ENCODE measurements around the gene MAST2. TPM values are rescaled to one million over a fixed set of nuclear protein-coding genes. Genes with fewer than 3 reads are reported as not detected.

MAST2 gene
- total and polyA plus RNA-seq, 2 of the 13 experiments (the other 11 are each of a cell fraction or from before 2014, with no cell fraction given) = 15.3 to 23.0 TPM

DNA sequence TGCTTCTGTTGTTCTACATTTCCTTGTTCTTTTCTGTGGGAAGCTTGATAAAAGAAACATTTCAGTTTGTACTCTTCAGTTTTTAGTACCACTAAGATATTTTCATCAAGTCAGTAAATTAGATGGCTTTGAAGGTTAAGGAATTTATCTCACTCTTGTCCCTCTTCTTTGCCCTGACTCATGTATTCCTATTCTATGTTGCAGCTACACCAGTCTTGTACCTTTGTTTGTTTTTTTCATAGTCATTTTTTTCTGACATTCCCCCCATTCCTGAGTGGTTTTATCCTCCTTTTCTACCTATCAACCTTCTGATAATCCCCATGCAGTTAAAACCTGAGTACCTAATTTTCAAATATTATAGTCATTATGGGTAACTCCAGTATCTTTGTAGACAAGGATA is 65.4 kb downstream of the MAST2 start:
- Histone ChIP-seq H3K27ac (ENCODE audit: extremely low read length, insufficient read depth, low read length) (peak overlapping the region; percentile 81), H3K36me3 (replicated peaks in 1 of 2; ENCODE audit: control insufficient read depth in 1 of 2, insufficient read depth in 2 of 2, low read length in 2 of 2) (no peaks in the 10 kb centered on the region; a peak in 1 of 5 replicates), H3K79me2 (ENCODE audit: insufficient read depth, low read length) (peaks cover 50% of the 10 kb centered on the region), H3K4me3 (replicated peaks in 1 of 3; ENCODE audit: insufficient read depth in 1 of 3, low read depth in 2 of 3, low read length in 3 of 3) (no peak overlapping the region), H3K4me1 (ENCODE audit: insufficient read depth, low read length) (peaks cover 90% of the 10 kb centered on the region), H3K4me2 (ENCODE audit: low read depth, low read length) (no peak overlapping the region; the same call in 1 of the 2 replicates), H3K9ac (ENCODE audit: insufficient read depth, low read depth, low read length) (no peak overlapping the region), H2AFZ (ENCODE audit: low read length) (no peak overlapping the region), H4K20me1 (ENCODE audit: insufficient read depth, low read length) (no peaks in the 10 kb centered on the region), H3K9me3 (ENCODE audit: low read length) (no peaks in the 10 kb centered on the region), H3K27me3 (ENCODE audit: control insufficient read depth in 1 of 2, insufficient read depth in 2 of 2, low read length in 2 of 2) (no peaks in the 10 kb centered on the region)
- peak; percentile 38 for DNase-seq (ENCODE audit: low spot score)
- intact Hi-C loops (cut with micrococcal nuclease; ENCODE audit: unreplicated experiment) (no loop called here), in situ Hi-C loops (cut with HindIII; ENCODE audit: extremely low pct_ligation_motif_present, low pct_unique_long_range_greater_than_20kb) (no loop called here)
- no peak for ATAC-seq
- CTCF ChIA-PET (ENCODE audit: low intra/inter-chr PET ratio, low total read pairs) = no interaction called here
- POLR2A ChIA-PET = interaction anchor here (1.3 kb wide), 1 partner anchor 66 kb away, joined by 3 read pairs; no protein-coding TSS in a partner anchor
- no TSS peak for BruUV-seq (replicated peaks)
- peak; percentile 90 for TF ChIP-seq ZNF12 (CRISPR knock-in tag; IDR thresholded peaks at IDR 0.05)
- TF ChIP-seq, protein P1, sequence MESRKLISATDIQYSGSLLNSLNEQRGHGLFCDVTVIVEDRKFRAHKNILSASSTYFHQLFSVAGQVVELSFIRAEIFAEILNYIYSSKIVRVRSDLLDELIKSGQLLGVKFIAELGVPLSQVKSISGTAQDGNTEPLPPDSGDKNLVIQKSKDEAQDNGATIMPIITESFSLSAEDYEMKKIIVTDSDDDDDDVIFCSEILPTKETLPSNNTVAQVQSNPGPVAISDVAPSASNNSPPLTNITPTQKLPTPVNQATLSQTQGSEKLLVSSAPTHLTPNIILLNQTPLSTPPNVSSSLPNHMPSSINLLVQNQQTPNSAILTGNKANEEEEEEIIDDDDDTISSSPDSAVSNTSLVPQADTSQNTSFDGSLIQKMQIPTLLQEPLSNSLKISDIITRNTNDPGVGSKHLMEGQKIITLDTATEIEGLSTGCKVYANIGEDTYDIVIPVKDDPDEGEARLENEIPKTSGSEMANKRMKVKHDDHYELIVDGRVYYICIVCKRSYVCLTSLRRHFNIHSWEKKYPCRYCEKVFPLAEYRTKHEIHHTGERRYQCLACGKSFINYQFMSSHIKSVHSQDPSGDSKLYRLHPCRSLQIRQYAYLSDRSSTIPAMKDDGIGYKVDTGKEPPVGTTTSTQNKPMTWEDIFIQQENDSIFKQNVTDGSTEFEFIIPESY (CRISPR knock-in tag; IDR thresholded peaks at IDR 0.05) = no peak
- no peak for FAIRE-seq

DNA sequence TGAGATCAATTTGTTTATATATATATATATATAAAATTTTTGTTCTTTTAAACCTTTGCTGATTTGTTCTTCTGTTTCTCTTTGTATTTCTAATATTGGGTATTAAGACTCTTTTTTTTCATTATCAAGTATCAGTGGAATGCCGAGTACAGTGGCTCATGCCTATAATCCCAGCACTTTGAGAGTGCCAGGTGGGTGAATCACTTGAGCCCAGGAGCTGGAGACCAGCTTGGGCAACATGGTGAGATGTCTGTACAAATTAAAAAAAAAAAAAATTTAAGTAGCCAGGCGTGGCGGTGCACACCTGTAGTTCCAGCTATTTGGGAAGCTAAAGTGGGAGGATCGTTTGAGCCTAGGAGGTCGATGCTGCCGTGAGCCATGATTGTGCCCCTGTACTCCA is 67.1 kb downstream of the MAST2 start:
- POLR2A ChIA-PET = interaction anchor here (2.1 to 2.6 kb wide), 2 partner anchors 184 to 286 kb away, joined by 5 to 10 read pairs; partner anchors contain the start of gene GPBP1L1
- DNase-seq (ENCODE audit: low spot score) (no peak), ATAC-seq (no peak), FAIRE-seq (no peak)
- no peaks in the 10 kb centered on the region for H3K9me3 ChIP-seq (ENCODE audit: low read length)
- WGBS (ENCODE audit: low lambda C conversion rate) = 96% methylated on average over 6 of the region's 6 CpGs
- intact Hi-C loops (cut with micrococcal nuclease; ENCODE audit: unreplicated experiment) (loop anchor here (2.0 kb wide), 1 partner anchor 14 kb away; no protein-coding TSS in a partner anchor), in situ Hi-C loops (cut with HindIII; ENCODE audit: extremely low pct_ligation_motif_present, low pct_unique_long_range_greater_than_20kb) (no loop called here)
- peak overlapping the region in 1 of 3 experiments; percentile 16; a peak in 1 of 6 replicates for H3K4me3 ChIP-seq (replicated peaks in 1 of 3; ENCODE audit: insufficient read depth in 1 of 3, low read depth in 2 of 3, low read length in 3 of 3)
- H3K36me3 ChIP-seq (replicated peaks in 1 of 2; ENCODE audit: control insufficient read depth in 1 of 2, insufficient read depth in 2 of 2, low read length in 2 of 2) = no peaks in the 10 kb centered on the region; a peak in 1 of 5 replicates
- peak overlapping the region; percentile 75 for H3K4me2 ChIP-seq (ENCODE audit: low read depth, low read length)
- no peak overlapping the region for H2AFZ ChIP-seq (ENCODE audit: low read length)
- TF ChIP-seq NFE2L2 (IDR thresholded peaks at IDR 0.05; ENCODE audit: low read length) = no peak
- TF ChIP-seq ZNF460 (CRISPR knock-in tag; IDR thresholded peaks at IDR 0.05; ENCODE audit: borderline replicate concordance) = peak; percentile 32; the same call in 1 of the 2 replicates
- 0 out of 2 replicates have a peak, but pooled peaks have one; percentile 48 for TF ChIP-seq ZBTB38 (CRISPR knock-in tag; IDR thresholded peaks at IDR 0.05)
- peak; percentile 54 for TF ChIP-seq PRPF4 (IDR thresholded peaks at IDR 0.05; ENCODE audit: low read depth, low read length, poor library complexity, severe bottlenecking)
- H3K4me1 ChIP-seq (ENCODE audit: insufficient read depth, low read length) = peaks cover 88% of the 10 kb centered on the region
- peaks cover 48% of the 10 kb centered on the region for H3K79me2 ChIP-seq (ENCODE audit: insufficient read depth, low read length)
- BruUV-seq (replicated peaks) = no TSS peak
- CTCF ChIA-PET (ENCODE audit: low intra/inter-chr PET ratio, low total read pairs) = no interaction called here
- H4K20me1 ChIP-seq (ENCODE audit: insufficient read depth, low read length) = no peaks in the 10 kb centered on the region
- H3K9ac ChIP-seq (ENCODE audit: insufficient read depth, low read depth, low read length) = peak overlapping the region; percentile 81; the same call in 1 of the 2 replicates
- no peaks in the 10 kb centered on the region for H3K27me3 ChIP-seq (ENCODE audit: control insufficient read depth in 1 of 2, insufficient read depth in 2 of 2, low read length in 2 of 2)
- peak overlapping the region; percentile 97 for H3K27ac ChIP-seq (ENCODE audit: extremely low read length, insufficient read depth, low read length)

All from HepG2 (cell line).